ENCODE data around the gene DUSP22. TPM values are rescaled to one million over a fixed set of nuclear protein-coding genes. Genes with fewer than 3 reads are reported as not detected.

Gene DUSP22
- total RNA-seq, 1 experiment from 2014 or later: 19.2 TPM

- H3K27ac ChIP-seq (ENCODE audit: low read depth, low read length): no peak overlapping the region
- no peaks in the 10 kb centered on the region for H3K36me3 ChIP-seq (ENCODE audit: control insufficient read depth in 1 of 2, insufficient read depth in 2 of 2, low read length in 2 of 2)
- H3K27me3 ChIP-seq (ENCODE audit: insufficient read depth, low read length): no peaks in the 10 kb centered on the region
- H3K4me1 ChIP-seq (ENCODE audit: control insufficient read depth in 1 of 2, insufficient read depth in 2 of 2, low read length in 2 of 2): no peaks in the 10 kb centered on the region
- intact Hi-C loops (cut with micrococcal nuclease): no loop called here
- no peak overlapping the region for H3K9ac ChIP-seq (ENCODE audit: low read length)
- POLR2A ChIA-PET: no interaction called here
- DNase-seq (ENCODE audit: low read depth, low spot score): no peak
- TF ChIP-seq SP1 (IDR thresholded peaks at IDR 0.05; ENCODE audit: low read depth) (no peak), MAX (IDR thresholded peaks at IDR 0.05) (no peak), ZNF274 (IDR thresholded peaks at IDR 0.05; ENCODE audit: low read depth, low read length) (no peak), REST (IDR thresholded peaks at IDR 0.05; ENCODE audit: low read depth) (no peak), ELF1 (IDR thresholded peaks at IDR 0.05; ENCODE audit: borderline replicate concordance, low read depth) (no peak), YY1 (IDR thresholded peaks at IDR 0.05; ENCODE audit: extremely low read depth, insufficient replicate concordance, low read depth, low read length) (no peak), RAD21 (IDR thresholded peaks at IDR 0.05; ENCODE audit: low read depth) (no peak), ATF3 (IDR thresholded peaks at IDR 0.05) (no peak), CEBPB (IDR thresholded peaks at IDR 0.05; ENCODE audit: low read depth) (no peak), EGR1 (IDR thresholded peaks at IDR 0.05; ENCODE audit: low read depth) (no peak), SRF (IDR thresholded peaks at IDR 0.05; ENCODE audit: low read depth) (no peak), FOSL1 (IDR thresholded peaks at IDR 0.05; ENCODE audit: low read depth) (no peak), POLR2AphosphoS5 (IDR thresholded peaks at IDR 0.05; ENCODE audit: low read depth, low read length) (no peak)
- RAD21 ChIA-PET (ENCODE audit: low non-redundant PET in 1 of 2, low total read pairs in 2 of 2, uncharacterized antibody in 2 of 2, unreplicated experiment in 2 of 2): no interaction called here
- no peaks in the 10 kb centered on the region for H3K9me2 ChIP-seq (ENCODE audit: insufficient read depth)
- no peak for ATAC-seq
- CTCF ChIA-PET: no interaction called here
- no peak overlapping the region for H3K4me2 ChIP-seq (ENCODE audit: low read length)
- BruUV-seq (replicated peaks): no TSS peak
- no peaks in the 10 kb centered on the region for H3K79me2 ChIP-seq (ENCODE audit: insufficient read depth, low read length)
- H3K4me3 ChIP-seq (replicated peaks in 1 of 2; ENCODE audit: low read depth in 1 of 2, low read length in 2 of 2): no peak overlapping the region
- H4K20me1 ChIP-seq (ENCODE audit: insufficient read depth): no peaks in the 10 kb centered on the region
- no peak overlapping the region for H2AFZ ChIP-seq (ENCODE audit: low read depth, low read length, poor library complexity, severe bottlenecking)
- peaks cover 14 to 32% of the 10 kb centered on the region in 2 experiments; a peak in 3 of 4 replicates for H3K9me3 ChIP-seq (ENCODE audit: control insufficient read depth in 1 of 2, insufficient read depth in 1 of 2, low read depth in 1 of 2, low read length in 2 of 2)
Observed at GRCh38 chr6:365835-366234, 73.5 kb downstream of the DUSP22 start.
